Measurements from ENCODE around the gene AK2. TPM values are rescaled to one million over a fixed set of nuclear protein-coding genes. Genes with fewer than 3 reads are reported as not detected.

Gene AK2
- total and polyA plus RNA-seq, 2 donors (not counting 1 experiment from before 2014, with no cell fraction given) = 66.8 to 109 TPM

GRCh38 chr1:33029921-33030320, 6.8 kb downstream of the AK2 start:
- Histone ChIP-seq H4K20me1 (ENCODE audit: control insufficient read depth, insufficient read depth, low read length, poor library complexity, severe bottlenecking) (peaks cover 57% of the 10 kb centered on the region), H3K9me3 (ENCODE audit: control extremely low read depth in 1 of 3, control insufficient read depth in 2 of 3, insufficient read depth in 1 of 3, low read length in 2 of 3) (no peaks in the 10 kb centered on the region), H3K79me2 (ENCODE audit: control insufficient read depth, insufficient read depth, low read length) (peaks cover 93% of the 10 kb centered on the region), H3K4me2 (replicated peaks; ENCODE audit: low read depth, low read length, poor library complexity, severe bottlenecking) (no peak overlapping the region), H3K4me1 (ENCODE audit: control insufficient read depth in 2 of 2, insufficient read depth in 2 of 2, low read length in 2 of 2) (peaks cover 11 to 18% of the 10 kb centered on the region in 2 donors), H2AFZ (ENCODE audit: insufficient read depth, low read depth, low read length, poor library complexity, severe bottlenecking) (no peak overlapping the region), H3K27me3 (replicated peaks in 1 of 4; ENCODE audit: control extremely low read depth in 1 of 4, control insufficient read depth in 3 of 4, insufficient read depth in 4 of 4, low read length in 3 of 4) (no peaks in the 10 kb centered on the region), H3K27ac (ENCODE audit: low read length in 2 of 2) (no peak overlapping the region), H3K36me3 (replicated peaks in 1 of 2; ENCODE audit: control extremely low read depth in 1 of 2, control insufficient read depth in 1 of 2, extremely low read depth in 1 of 2, insufficient read depth in 2 of 2, low read length in 1 of 2) (peaks cover 2 to 35% of the 10 kb centered on the region in 2 experiments), H3K9ac (ENCODE audit: low read length) (no peak overlapping the region), H3K4me3 (ENCODE audit: control extremely low read depth in 1 of 5, extremely low read depth in 1 of 5, insufficient read depth in 1 of 5, low read depth in 2 of 5, low read length in 4 of 5) (no peak overlapping the region)
- Mint-ChIP-seq H3K4me1 (peaks cover 58% of the 10 kb centered on the region), H3K27me3 (no peaks in the 10 kb centered on the region), H3K9me3 (ENCODE audit: insufficient read depth) (no peaks in the 10 kb centered on the region), H3K4me3 (no peak overlapping the region), H3K27ac (no peak overlapping the region)
- DNase-seq (no peak), ATAC-seq (ENCODE audit: low read depth) (no peak)
- CTCF ChIA-PET = interaction anchor here (1.1 to 1.2 kb wide), 3 partner anchors 27 to 56 kb away, joined by 3 to 4 read pairs (median 3); no protein-coding TSS in a partner anchor
- POLR2A ChIA-PET = no interaction called here
- TF ChIP-seq, protein P1, sequence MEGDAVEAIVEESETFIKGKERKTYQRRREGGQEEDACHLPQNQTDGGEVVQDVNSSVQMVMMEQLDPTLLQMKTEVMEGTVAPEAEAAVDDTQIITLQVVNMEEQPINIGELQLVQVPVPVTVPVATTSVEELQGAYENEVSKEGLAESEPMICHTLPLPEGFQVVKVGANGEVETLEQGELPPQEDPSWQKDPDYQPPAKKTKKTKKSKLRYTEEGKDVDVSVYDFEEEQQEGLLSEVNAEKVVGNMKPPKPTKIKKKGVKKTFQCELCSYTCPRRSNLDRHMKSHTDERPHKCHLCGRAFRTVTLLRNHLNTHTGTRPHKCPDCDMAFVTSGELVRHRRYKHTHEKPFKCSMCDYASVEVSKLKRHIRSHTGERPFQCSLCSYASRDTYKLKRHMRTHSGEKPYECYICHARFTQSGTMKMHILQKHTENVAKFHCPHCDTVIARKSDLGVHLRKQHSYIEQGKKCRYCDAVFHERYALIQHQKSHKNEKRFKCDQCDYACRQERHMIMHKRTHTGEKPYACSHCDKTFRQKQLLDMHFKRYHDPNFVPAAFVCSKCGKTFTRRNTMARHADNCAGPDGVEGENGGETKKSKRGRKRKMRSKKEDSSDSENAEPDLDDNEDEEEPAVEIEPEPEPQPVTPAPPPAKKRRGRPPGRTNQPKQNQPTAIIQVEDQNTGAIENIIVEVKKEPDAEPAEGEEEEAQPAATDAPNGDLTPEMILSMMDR (IDR thresholded peaks at IDR 0.05) = no peak
- TF ChIP-seq EZH2 (IDR thresholded peaks at IDR 0.05; ENCODE audit: borderline replicate concordance, insufficient read depth, low read depth, low read length, poor library complexity, severe bottlenecking) = no peak
- WGBS (ENCODE audit: insufficient coverage) = 100% methylated on average over 5 of the region's 5 CpGs
- intact Hi-C loops (cut with micrococcal nuclease) = no loop called here

- H3K36me3 ChIP-seq (replicated peaks in 1 of 2; ENCODE audit: control extremely low read depth in 1 of 2, control insufficient read depth in 1 of 2, extremely low read depth in 1 of 2, insufficient read depth in 2 of 2, low read length in 1 of 2) = peaks cover 2 to 35% of the 10 kb centered on the region in 2 experiments
Observed at GRCh38 chr1:33029209-33029608, 7.5 kb downstream of the AK2 start.

More at GRCh38 chr1:33029209-33029608, 7.5 kb downstream of the AK2 start:
- Histone ChIP-seq H3K79me2 (ENCODE audit: control insufficient read depth, insufficient read depth, low read length) (peaks cover 93% of the 10 kb centered on the region), H2AFZ (ENCODE audit: insufficient read depth, low read depth, low read length, poor library complexity, severe bottlenecking) (no peak overlapping the region), H3K4me3 (ENCODE audit: control extremely low read depth in 1 of 5, extremely low read depth in 1 of 5, insufficient read depth in 1 of 5, low read depth in 2 of 5, low read length in 4 of 5) (no peak overlapping the region), H3K9me3 (ENCODE audit: control extremely low read depth in 1 of 3, control insufficient read depth in 2 of 3, insufficient read depth in 1 of 3, low read length in 2 of 3) (no peaks in the 10 kb centered on the region), H3K27me3 (replicated peaks in 1 of 4; ENCODE audit: control extremely low read depth in 1 of 4, control insufficient read depth in 3 of 4, insufficient read depth in 4 of 4, low read length in 3 of 4) (no peaks in the 10 kb centered on the region), H3K4me2 (replicated peaks; ENCODE audit: low read depth, low read length, poor library complexity, severe bottlenecking) (no peak overlapping the region), H3K27ac (ENCODE audit: low read length in 2 of 2) (no peak overlapping the region), H4K20me1 (ENCODE audit: control insufficient read depth, insufficient read depth, low read length, poor library complexity, severe bottlenecking) (peaks cover 53% of the 10 kb centered on the region), H3K4me1 (ENCODE audit: control insufficient read depth in 2 of 2, insufficient read depth in 2 of 2, low read length in 2 of 2) (peaks cover 16 to 24% of the 10 kb centered on the region in 2 donors), H3K9ac (ENCODE audit: low read length) (no peak overlapping the region)
- ChIA-PET POLR2A (no interaction called here), CTCF (no interaction called here)
- Mint-ChIP-seq H3K9me3 (ENCODE audit: insufficient read depth) (no peaks in the 10 kb centered on the region), H3K4me3 (no peak overlapping the region), H3K27me3 (no peaks in the 10 kb centered on the region), H3K4me1 (peaks cover 59% of the 10 kb centered on the region), H3K27ac (no peak overlapping the region)
- 100% methylated on average over 3 of the region's 4 CpGs for WGBS (ENCODE audit: insufficient coverage)
- no peak for DNase-seq
- no peak for TF ChIP-seq EZH2 (IDR thresholded peaks at IDR 0.05; ENCODE audit: borderline replicate concordance, insufficient read depth, low read depth, low read length, poor library complexity, severe bottlenecking)
- TF ChIP-seq, protein P1 (IDR thresholded peaks at IDR 0.05) = no peak
- intact Hi-C loops (cut with micrococcal nuclease) = no loop called here
- ATAC-seq (ENCODE audit: low read depth) = no peak
